HG02870 (cell line): ENCODE measurements around the gene SOX11.

Source experiments
- ATAC-seq: cut with Tn5 transposase; IDR thresholded peaks from one replicate; pipeline ENCODE4 v1.9.1; 2021; ENCODE audit warnings: mild to moderate bottlenecking, moderate library complexity; ENCODE audit not compliant: unreplicated experiment

Gene SOX11

GRCh38 chr2:5691221-5691984 lies 781 bp upstream of the SOX11 start:
- no peak for ATAC-seq

- no peak for ATAC-seq
Measured at GRCh38 chr2:5692561-5693286, 540 bp downstream of the SOX11 start.

- ATAC-seq = no peak
Measured at GRCh38 chr2:5693287-5694201, 1.4 kb downstream of the SOX11 start.

- no peak for ATAC-seq
Measured at GRCh38 chr2:5694306-5694705, 2.1 kb downstream of the SOX11 start.

- no peak for ATAC-seq
Measured at GRCh38 chr2:5695654-5696403, 3.6 kb downstream of the SOX11 start.

GRCh38 chr2:5696404-5696944 lies 4.3 kb downstream of the SOX11 start:
- ATAC-seq = no peak

- no peak for ATAC-seq
Measured at GRCh38 chr2:5696945-5697521, 4.8 kb downstream of the SOX11 start.

- ATAC-seq = no peak
Measured at GRCh38 chr2:5697562-5697961, 5.4 kb downstream of the SOX11 start.

GRCh38 chr2:5698134-5698533 lies 6.0 kb downstream of the SOX11 start:
- ATAC-seq = no peak

- no peak for ATAC-seq
Measured at GRCh38 chr2:5699963-5700362, 7.8 kb downstream of the SOX11 start.

GRCh38 chr2:5700551-5700950 lies 8.4 kb downstream of the SOX11 start:
- ATAC-seq = no peak

GRCh38 chr2:5701266-5701665 lies 9.1 kb downstream of the SOX11 start:
- no peak for ATAC-seq

GRCh38 chr2:5703166-5703565 lies 11.0 kb downstream of the SOX11 start:
- ATAC-seq = no peak

- no peak for ATAC-seq
Measured at GRCh38 chr2:5705490-5705889, 13.3 kb downstream of the SOX11 start.

GRCh38 chr2:5706717-5707455 lies 14.7 kb downstream of the SOX11 start:
- ATAC-seq = no peak

- no peak for ATAC-seq
Measured at GRCh38 chr2:5710615-5711014, 18.4 kb downstream of the SOX11 start.

GRCh38 chr2:5713101-5713500 lies 20.9 kb downstream of the SOX11 start:
- ATAC-seq = no peak

- no peak for ATAC-seq
Measured at GRCh38 chr2:5719629-5720334, 27.6 kb downstream of the SOX11 start.

- ATAC-seq = no peak
Measured at GRCh38 chr2:5720426-5720825, 28.2 kb downstream of the SOX11 start.
